GM19324 (cell line): ENCODE results near the gene ACAD8.

Experiments used
- ATAC-seq: cut with Tn5 transposase; IDR thresholded peaks from one replicate; pipeline ENCODE4 v1.9.1; 2021; ENCODE audit warnings: mild to moderate bottlenecking, moderate library complexity; ENCODE audit not compliant: unreplicated experiment, low FRiP score

ACAD8 gene

DNA sequence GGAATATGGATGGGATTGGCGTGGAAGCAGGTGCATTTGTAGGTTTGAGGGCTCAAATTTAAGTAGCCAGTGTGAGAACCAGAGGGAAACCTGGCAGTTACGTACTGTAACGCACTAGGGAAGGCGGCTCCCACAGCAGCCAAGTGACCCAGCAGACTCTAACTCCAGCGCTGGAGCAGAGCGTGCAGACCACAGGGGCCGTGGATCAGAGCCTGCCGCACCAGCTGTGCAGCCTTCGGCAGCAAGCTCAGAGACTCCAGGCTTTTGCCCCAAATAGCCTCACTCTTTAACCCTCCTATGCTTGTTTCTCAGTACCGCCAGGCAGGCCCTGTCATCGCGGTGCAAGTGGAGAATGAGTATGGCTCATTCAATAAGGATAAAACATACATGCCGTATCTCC is 35.1 kb downstream of the ACAD8 start:
- no peak for ATAC-seq

DNA sequence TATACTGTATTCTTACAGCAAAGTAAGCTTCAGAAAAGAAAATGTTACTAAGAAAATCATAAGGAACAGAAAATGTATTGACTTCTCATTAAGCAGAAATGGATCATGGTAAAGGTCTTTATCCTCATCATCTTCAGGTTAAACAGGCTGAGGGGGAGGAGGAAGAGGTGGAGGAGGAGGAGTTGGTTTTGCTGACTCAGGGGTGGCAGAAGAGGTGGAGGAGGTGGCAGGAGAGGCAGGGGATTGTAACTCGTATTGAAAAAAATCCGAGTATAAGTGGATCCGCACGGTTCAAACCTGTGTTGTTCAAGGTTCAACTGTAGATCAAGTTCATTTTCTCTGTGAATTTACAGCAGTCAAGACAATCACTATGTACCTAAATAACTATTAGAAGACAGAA is 35.8 kb downstream of the ACAD8 start:
- no peak for ATAC-seq

DNA sequence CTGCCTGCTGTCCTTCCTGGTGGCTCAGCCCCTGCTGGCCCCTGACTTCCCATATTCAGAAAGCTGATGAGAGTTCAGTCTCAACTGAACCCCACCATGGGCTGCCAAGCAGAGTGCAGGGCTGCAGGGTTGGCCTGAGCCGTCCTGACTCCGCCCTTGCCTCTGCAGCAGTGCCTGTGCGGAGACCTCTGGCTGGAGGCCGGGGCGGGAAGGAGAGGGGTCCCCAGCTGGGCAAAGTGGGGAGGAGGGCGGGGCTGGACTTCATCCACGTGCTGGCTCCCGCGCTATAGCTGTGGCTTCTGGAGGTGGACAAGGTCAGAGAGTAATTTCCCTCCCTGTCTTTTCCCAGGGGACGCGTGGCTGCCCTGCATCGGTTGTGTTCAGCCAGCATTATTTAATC is 36.4 kb downstream of the ACAD8 start:
- no peak for ATAC-seq

DNA sequence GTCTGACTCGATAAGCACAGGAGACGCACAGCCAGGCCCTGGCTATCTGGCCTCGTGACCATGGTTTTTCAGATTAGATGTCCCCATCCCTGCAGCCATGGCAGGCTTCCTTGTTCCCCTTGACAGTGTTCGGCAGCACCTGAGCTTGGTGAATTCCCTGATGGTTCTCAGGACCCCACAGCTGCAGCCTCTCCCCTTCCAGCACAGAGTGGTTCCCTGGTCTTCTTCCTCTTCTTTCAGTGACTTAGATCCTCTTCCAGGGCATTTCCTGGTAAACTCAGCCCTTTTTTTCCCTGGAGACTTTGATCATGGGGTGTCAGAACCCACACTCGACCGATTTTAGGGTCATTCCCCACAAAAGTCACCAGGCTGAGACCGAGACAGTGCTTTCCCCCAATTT is 37.3 kb downstream of the ACAD8 start:
- no peak for ATAC-seq

DNA sequence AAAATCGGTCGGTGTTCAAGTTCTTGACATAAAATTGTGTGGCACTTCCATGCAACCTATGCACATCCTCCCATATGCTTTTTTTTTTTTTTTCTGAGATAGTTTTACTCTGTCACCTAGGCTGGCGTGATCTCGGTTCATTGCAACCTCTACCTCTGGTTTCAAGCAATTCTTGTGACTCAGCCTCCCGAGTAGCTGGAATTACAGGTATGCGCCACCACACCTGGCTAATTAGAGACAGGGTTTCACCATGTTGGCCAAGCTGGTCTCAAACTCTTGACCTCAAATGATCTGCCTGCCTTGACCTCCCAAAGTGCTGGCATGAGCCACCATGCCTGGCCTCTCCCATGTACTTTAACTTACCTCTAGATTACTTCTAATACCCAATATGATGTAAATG is 37.8 kb downstream of the ACAD8 start:
- no peak for ATAC-seq

DNA sequence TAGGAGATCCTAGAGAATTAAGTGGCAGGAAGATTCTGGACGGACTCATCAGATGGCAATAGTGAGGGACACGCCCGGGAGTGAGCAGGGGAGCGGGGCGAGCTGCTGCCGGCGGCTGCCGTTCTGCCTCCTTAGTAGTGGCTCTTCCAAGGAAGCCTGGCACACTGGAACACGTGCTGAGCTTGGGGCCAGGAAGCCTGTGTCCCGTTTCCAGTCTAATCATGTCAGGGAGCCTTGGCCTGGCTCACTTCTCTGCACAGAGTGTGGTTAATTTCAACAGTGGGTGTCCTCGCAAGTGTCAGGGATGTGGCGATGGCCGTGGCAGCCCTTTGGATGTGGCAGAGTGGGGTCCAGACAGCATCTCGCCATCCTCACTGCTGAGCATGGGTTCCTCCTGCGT is 39.3 kb downstream of the ACAD8 start:
- ATAC-seq: no peak

DNA sequence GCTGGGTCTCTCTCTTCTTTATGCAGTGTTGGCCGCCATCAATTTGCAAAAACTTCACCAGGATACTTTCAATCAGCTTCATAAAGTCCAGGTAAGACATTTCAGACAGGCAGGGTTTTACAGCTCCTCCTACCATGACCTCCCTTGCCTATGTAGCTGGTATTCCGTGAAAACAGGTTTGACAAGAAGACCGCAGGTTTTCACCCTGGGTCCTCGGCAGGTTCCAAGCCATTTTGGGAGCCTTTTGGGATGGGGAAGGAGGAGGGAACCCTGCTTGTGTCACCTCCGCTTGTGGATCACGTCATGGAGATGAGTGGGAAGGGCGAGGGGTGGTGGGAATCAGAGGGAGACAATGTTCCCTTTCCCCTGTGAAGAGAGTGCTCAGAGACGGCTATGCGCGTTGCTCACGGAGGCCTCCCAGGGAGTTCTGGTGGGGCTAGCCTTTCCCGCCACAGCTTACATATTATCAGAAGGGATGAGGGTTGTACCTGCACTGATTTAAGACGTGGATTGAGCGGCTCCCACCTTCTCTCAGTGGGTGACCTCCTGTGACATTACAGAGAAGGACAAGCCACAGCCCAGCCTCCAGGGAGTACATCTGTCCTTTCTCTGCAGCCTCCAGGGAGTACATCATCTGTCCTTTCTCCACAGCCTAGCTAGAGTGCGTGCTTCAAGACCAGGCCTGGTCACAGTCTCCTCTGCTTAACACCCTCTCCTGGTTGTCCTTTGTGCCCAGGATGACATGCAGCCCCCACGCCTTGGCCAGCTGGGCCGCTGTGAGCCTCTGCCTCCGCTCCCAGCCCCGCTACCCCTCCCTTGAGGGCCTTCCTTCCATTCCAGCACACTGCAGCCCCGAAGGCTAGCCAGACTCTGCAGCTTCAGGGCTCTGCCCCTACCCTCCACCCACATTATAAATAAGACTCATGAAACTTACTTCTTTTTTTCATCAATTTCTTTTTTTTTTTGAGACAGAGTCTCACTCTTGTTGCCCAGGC is 40.0 kb downstream of the ACAD8 start:
- ATAC-seq: no peak

DNA sequence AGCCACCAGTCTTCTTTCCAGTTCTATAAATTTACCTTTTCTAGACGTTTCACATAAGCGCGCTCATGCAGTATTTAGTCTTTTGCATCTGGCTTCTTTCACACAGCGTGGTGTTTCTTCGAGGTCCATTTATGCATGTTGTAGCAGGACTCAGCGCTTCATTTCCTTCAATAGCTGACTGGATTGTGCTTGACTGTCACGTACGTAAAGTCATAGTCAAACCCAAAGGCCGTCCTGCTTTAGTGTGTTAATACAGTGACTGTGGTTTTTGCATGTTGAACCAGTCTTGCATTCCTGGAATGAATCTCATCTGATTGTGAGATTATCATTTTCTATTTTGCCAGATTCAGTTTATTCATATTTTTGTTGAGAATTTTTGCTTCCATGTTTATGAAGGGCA is 41.3 kb downstream of the ACAD8 start:
- ATAC-seq: no peak

DNA sequence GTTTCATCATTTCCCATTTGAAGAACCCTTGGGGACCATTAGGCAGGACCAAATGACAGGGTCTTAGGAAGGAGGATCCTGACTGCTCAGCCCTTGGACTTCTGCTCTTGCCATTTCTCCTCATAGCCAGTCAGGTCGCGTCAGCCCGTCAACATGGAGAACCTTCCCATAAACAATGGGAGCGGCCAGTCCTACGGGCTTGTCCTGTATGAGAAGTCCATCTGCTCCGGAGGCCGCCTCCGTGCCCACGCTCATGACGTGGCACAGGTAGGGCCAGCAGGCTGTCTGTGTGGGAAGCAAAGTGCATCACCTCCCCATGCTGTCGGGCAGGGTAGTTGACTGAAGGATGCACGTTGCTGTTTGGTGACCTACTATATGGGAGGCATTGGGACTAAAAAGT is 58.9 kb downstream of the ACAD8 start:
- no peak for ATAC-seq

DNA sequence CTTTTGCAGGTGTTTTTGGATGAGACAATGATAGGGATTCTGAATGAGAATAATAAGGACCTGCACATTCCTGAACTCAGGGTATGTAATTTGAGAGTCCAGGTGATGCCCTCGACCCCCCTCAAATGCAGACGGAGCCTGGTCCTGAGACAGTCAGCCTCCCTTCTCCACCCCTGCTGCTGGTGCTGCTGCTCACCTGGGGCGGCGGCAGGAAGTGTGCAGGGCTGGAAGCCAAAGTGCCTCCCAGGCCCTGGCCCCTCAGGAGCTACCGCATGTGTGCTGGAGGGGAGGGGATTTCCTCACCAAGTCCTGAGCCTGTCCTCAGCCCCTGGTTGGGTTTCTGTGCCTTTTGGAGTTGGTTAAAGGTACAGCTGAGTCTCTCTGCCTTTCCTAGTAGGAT is 59.4 kb downstream of the ACAD8 start:
- no peak for ATAC-seq

DNA sequence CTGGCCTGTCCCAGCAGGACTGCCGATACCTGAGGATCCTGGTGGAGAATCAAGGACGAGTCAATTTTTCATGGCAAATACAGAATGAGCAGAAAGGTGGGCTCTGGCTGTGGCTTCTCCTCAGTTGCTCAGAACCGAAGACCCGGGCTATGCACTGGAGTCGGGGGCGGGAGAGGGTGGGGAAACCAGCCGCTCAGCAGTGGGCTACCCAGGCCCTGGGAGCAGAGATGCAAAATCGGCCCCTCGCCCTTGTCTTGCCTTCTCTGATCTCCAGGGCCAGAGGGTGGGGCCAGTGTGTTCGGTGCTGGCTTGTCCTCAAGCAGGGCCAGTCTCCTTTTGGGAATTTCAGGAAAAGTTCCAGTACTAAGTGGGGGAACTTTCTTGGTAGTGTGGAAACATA is 60.0 kb downstream of the ACAD8 start:
- ATAC-seq: no peak

DNA sequence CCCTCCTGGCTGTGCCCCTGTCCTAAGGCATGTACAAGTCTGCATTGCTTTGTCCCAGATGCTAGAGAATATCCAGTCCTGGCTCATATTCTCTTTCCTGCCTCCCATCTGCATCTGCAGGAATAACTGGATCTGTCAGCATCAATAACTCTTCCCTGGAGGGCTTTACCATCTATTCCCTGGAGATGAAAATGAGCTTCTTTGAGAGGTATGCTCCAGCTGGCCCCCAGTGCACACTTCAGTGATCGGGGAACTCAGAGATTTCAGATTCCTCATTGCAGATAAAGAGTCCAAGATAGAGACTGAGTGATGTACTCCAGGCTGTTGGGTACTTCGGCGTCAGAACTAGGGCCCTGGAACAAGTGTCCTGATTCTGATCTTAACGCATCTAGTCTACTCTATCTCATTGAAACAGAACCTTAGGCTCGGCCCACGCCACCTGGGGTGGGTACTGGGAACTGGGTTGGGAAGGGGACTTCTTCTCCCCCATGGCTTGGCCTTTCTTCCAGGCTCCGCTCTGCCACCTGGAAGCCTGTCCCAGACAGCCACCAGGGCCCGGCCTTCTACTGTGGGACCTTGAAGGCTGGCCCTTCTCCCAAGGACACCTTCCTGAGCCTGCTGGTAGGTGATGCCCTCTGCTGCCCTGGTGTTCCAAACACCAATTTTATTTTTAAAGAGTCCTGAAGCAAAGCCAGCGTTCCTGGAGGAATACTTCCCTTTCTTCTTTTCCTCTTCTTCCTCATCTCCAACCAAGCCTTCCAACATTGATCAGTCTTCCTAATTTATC is 60.6 kb downstream of the ACAD8 start:
- no peak for ATAC-seq
